CD4-positive, alpha-beta T cell treated with Interleukin-21 for 1 hour (primary cell): ENCODE results near the gene CEP70.
"Not testable (repeated sequence)": the region's sequence is repeated elsewhere in the genome, so short reads cannot be mapped to it uniquely, and the experiment has no call there.

ENCODE experiments used
- DNase-seq: peaks from one replicate; pipeline ENCODE4 v3.0.0-alpha.2; 2020

The CEP70 gene

GRCh38 chr3:138588445-138588844, 5.6 kb downstream of the CEP70 start:
- DNase-seq, result no peak

- no peak for DNase-seq
Observed at GRCh38 chr3:138587374-138587773, 6.7 kb downstream of the CEP70 start.

GRCh38 chr3:138578961-138579574, 15.0 kb downstream of the CEP70 start:
- DNase-seq, result no peak

GRCh38 chr3:138578141-138578540, 15.9 kb downstream of the CEP70 start:
- peak; percentile 4 for DNase-seq

GRCh38 chr3:138573138-138573537, 20.9 kb downstream of the CEP70 start:
- DNase-seq, result no peak

GRCh38 chr3:138569624-138570023, 24.4 kb downstream of the CEP70 start:
- DNase-seq, result not testable (repeated sequence)

GRCh38 chr3:138569090-138569489, 25.0 kb downstream of the CEP70 start:
- DNase-seq, result no peak

- DNase-seq, result no peak
Observed at GRCh38 chr3:138567403-138567802, 26.7 kb downstream of the CEP70 start.

GRCh38 chr3:138566293-138566692, 27.8 kb downstream of the CEP70 start:
- DNase-seq, result not testable (repeated sequence)

GRCh38 chr3:138562902-138563301, 31.2 kb downstream of the CEP70 start:
- not testable (repeated sequence) for DNase-seq

GRCh38 chr3:138560501-138560900, 33.6 kb downstream of the CEP70 start:
- DNase-seq, result no peak

GRCh38 chr3:138559134-138559533, 34.9 kb downstream of the CEP70 start:
- no peak for DNase-seq

GRCh38 chr3:138554775-138555174, 39.3 kb downstream of the CEP70 start:
- DNase-seq, result not testable (repeated sequence)

- not testable (repeated sequence) for DNase-seq
Observed at GRCh38 chr3:138550958-138551357, 43.1 kb downstream of the CEP70 start.

- DNase-seq, result no peak
Observed at GRCh38 chr3:138549179-138549977, 44.7 kb downstream of the CEP70 start.

- no peak for DNase-seq
Observed at GRCh38 chr3:138547342-138547975, 46.6 kb downstream of the CEP70 start.

- no peak for DNase-seq
Observed at GRCh38 chr3:138544546-138544945, 49.5 kb downstream of the CEP70 start.

- no peak for DNase-seq
Observed at GRCh38 chr3:138542977-138543376, 51.1 kb downstream of the CEP70 start.

GRCh38 chr3:138539352-138539751, 54.7 kb downstream of the CEP70 start:
- no peak for DNase-seq

- not testable (repeated sequence) for DNase-seq
Observed at GRCh38 chr3:138521445-138521844, 72.6 kb downstream of the CEP70 start.

GRCh38 chr3:138513090-138513843, 80.8 kb downstream of the CEP70 start:
- DNase-seq, result no peak

GRCh38 chr3:138511945-138512344, 82.1 kb downstream of the CEP70 start:
- no peak for DNase-seq

GRCh38 chr3:138509586-138509985, 84.5 kb downstream of the CEP70 start:
- no peak for DNase-seq
